IPS-NIHi11 (cell line): ENCODE results near the gene NHSL2.
"Not testable (repeated sequence)": the region's sequence is repeated elsewhere in the genome, so short reads cannot be mapped to it uniquely, and the experiment has no call there.

Experiments
- DNase-seq: peaks from one replicate; pipeline ENCODE4 v3.0.0; 2012; ENCODE audit warnings: mixed read lengths, low spot score

NHSL2 gene

GRCh38 chrX:72041871-72042851 lies 131.5 kb downstream of the NHSL2 start:
- no peak for DNase-seq

GRCh38 chrX:72042852-72043248 lies 132.2 kb downstream of the NHSL2 start:
- no peak for DNase-seq

GRCh38 chrX:72043636-72044035 lies 133.0 kb downstream of the NHSL2 start:
- no peak for DNase-seq

- no peak for DNase-seq
Observed at GRCh38 chrX:72045141-72045540, 134.5 kb downstream of the NHSL2 start.

- peak; percentile 67 for DNase-seq
Observed at GRCh38 chrX:72045552-72046277, 135.1 kb downstream of the NHSL2 start.

- no peak for DNase-seq
Observed at GRCh38 chrX:72046447-72046846, 135.8 kb downstream of the NHSL2 start.

DNA sequence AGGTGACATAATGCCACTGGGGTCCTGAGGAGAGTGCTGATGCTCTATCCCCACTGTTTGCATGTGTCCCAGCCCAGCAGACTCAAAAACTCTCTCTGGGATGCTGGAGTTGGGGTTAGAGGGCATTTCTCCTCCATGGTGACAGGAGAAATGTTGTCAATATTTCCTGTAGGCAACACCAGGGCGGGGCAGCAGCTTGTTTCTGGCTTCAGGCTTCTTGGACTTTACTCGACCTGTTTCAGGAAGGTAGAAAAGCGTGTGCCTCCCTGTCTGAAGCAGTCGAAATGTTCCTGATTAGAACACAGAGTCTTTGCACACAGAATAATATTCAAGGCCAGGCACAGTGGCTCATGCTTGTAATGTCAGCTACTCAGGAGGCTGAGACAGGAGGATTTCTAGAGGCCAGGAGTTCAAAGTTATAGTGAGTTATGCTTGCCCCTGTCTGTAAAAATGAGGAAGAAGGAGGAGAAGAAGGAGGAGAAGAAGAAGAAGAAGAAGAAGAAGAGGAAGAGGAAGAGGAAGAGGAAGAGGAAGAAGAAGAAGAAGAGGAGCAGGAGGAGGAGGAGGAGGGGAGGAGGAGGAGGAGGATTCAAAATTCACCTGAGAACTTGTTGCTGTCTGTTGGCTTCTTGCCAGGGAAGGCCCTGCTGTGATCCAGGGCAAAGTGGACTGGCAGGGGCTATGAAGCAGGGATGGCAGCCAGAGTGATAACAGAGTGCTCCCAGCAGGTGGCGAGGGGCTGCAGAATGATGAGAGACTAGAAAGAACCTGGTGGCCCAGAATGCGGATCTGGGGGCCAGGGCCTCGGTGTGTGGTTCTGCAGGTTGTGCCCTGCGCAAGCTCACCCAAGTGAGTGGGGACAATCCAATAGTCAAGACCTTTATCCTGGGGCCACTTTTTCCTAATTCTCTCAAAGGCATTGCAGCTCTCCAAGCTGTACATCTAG lies 138.1 kb downstream of the NHSL2 start:
- DNase-seq = no peak

- DNase-seq = no peak
Observed at GRCh38 chrX:72050011-72050410, 139.4 kb downstream of the NHSL2 start.

GRCh38 chrX:72051589-72051988 lies 140.9 kb downstream of the NHSL2 start:
- DNase-seq = no peak

DNA sequence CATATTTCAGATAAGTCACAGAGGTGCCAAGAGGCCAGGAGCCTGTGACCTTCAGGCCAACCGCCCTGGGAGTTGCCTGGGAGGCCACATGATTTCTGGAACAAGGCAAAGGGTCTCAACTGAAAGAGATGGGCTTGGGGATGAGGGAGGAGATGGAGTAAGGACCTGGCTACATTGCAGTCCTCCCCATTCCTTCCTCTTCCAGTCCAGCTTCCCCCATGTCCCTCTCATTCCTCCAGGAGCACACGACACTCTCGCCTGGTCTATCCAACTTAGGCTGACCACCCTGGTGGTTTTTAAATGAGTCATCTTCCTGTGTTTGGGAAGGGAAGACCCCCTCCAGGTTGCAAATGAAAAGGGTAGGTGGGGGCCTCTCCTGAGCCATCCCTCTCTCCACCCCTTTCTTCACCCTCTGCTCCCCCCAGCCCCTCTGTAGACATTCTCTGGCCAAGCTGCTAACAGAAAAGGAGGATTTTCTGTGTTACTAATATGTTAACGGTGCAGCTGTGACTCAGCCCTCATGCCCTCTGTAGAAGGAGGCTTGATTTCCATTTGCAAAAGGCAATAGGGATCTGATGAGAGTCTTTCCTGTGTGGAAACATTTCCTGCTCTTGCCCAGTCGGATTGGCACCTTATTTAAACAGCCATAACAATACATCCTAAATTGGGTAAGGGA lies 141.9 kb downstream of the NHSL2 start:
- DNase-seq = peak; percentile 28

GRCh38 chrX:72053508-72053907 lies 142.9 kb downstream of the NHSL2 start:
- no peak for DNase-seq

GRCh38 chrX:72054779-72055489 lies 144.3 kb downstream of the NHSL2 start:
- peak; percentile 9 for DNase-seq

DNA sequence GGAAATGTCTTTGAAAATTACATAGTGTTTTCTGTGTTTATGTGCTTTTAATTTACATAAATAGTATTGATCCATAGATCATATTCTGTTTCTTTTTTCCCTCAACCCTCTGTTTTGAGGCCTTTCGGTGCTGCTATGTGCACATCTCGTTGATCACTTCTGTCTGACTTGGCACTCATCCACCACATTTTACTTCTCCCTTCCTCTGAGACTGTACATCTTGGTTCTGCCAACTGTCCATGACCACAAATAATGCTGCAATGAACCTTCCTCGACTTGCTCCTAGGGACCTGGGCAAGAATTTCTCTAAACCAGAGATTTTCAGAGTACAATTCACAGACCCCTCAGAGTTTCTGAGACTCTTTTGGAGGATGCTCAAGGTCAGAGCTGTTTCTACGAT lies 146.7 kb downstream of the NHSL2 start:
- DNase-seq = no peak

DNA sequence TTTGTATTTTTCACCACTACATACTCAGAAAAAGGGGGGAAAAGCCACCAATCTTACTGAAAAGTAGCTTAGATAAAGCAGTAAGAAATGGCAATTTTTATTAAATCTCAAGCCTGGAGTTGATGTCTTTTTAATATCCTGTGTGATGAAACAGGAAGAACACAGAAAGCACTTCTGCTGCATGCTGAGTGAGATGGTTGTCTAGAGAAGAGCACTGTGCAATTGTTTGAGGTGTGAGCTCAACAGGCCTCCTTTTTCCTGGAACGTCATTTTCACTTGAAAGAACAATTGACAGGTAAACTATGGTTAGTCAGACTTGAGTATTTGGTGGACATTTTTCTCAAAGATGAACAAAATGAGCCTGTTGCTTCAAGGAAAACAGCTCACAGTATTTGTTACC lies 147.2 kb downstream of the NHSL2 start:
- no peak for DNase-seq

- DNase-seq = not testable (repeated sequence)
Observed at GRCh38 chrX:72058346-72058745, 147.7 kb downstream of the NHSL2 start.

DNA sequence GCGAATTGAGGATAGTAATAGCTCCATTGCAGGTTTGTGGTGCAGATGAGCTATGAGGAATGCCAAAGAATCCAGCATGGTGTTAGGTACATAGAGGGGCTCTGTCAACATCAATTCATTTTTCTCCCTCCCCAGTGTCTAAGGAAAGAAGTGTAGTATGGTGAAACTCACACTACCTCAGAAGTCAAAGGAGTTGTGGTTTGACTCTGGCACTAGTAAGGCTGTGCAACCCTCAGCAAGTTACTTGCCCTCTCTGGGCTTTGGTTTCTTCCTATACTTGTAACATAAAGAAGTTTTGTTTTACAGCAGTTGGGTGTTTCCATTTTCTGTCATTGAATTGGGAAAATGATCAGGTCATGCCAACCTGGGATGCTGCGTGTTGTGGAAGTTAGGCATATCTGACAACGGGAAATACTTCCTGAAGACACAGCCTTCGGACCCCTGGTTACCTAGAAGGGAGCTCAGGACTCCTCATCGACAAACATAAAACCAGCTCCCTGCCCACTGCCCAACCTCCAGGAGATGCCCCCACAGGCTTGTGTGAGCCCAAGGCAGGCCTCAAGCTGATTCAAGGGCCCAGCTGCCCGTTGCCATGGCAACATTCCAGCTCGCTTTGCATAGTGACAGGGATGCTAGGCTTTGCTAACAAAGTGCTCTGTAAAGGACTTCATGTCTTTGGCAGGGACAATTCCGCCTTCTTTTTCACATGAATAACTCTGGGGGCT lies 149.7 kb downstream of the NHSL2 start:
- peak; percentile 48 for DNase-seq

DNA sequence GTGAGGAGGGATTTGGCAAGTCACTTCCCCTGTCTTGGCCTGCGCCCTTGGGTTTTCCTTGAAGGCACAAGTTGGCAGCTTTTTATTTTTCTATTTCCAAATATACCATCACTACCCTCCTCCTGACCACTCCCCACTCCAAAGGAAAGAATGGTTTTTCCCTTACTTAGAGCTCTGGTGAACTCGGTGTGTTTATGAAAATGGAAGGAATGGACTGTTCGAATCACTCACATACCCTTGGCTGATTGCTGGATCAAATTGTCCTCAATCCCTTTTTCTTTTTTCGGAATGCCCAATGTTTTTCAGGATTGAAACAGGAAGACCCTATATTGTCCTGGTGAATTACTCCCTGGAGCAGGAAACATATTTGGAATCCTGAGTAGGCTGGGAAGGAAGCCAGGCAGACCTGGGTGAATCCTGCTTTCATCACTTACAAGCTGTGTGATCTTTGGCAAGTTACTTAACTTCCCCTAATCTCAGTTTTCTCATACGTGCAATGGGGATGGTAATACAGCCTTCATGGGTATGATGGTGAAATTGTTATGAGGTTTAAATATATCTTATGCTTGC lies 150.4 kb downstream of the NHSL2 start:
- no peak for DNase-seq

- no peak for DNase-seq
Observed at GRCh38 chrX:72062916-72063315, 152.3 kb downstream of the NHSL2 start.

DNA sequence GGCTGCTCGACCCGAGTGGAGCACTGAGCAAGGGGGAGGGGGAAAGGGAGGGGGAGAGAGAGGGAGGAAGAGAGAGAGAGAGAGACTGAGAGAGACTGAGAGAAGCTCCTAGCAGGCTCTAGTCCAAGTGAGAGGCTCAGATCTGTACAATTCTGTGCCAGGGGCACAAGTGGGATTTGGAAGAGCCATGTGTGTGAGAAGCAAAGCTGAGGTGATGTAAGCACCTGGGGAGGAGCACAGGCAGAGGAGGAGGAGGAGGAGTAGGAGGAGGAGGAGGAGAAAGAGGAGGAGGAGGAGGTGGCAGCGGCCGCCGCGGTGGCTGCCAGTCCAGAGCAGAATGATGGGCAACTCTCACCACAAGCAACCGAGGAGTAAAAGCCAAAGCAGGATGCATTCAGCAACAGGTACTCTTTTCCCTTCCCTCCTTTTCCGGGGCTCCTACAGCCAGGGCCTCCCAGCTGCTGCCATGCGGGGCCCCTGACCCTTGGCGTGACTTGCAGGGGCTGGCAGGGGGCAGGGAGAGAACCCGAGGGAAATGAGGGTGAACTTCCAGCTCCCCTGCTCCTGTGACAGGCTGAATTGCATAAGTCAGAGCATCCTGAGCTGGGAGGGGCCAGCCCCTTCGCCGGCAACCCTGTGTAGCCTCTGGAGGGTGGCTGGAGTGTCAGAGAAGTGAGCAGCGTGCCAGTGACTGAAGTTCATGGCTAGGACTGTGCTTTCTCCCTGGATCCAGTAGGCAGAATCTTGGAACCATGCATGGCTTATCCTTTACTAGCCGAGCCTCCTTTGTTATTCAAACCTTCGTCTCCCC lies 158.9 kb downstream of the NHSL2 start:
- DNase-seq = no peak
